ENCODE measurements around the gene TMEFF2.

DNA sequence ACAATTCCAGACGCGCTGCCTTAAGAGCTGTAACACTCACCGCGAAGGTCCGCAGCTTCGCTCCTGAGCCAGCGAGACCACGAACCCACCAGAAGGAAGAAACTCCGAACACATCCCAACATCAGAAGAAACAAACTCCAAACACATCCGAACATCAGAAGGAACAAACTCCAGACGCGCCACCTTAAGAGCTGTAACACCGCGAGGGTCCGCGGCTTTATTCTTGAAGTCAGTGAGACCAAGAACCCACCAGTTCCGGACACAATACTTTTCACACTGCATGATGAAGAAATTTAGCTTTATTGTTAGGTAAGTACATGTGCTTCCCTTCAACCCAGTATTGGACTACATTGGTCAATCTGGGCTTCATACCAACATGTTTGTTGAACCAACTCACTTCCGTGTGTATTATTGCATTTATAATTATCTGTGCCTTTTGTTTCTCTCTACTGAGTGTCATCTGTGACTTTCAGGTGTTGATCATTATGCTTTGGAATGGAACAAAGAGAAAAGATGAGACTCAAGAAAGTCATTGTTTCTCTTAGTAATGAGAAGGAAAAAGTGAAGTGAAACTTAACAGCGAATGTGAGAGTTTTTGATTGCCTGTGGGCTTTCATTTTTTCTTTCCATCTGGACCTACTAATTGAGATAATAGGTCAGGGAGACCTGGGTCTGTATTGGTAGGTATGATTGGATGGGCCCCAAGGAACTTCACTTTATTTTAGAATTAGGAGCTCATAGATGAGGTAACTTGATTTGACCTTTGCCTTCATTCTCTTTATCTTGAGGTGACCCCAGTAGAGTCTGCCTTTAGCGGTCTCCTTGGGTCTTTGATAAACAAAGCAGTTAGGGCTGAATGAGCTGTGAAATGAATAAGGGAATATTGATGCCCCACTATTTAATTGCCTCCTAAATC, 271.7 kb downstream of the TMEFF2 start:
- TF ChIP-seq POLR2AphosphoS5 (IDR thresholded peaks at IDR 0.05; ENCODE audit: low read depth, low read length) = no peak
- no peak for TF ChIP-seq POLR2A (IDR thresholded peaks at IDR 0.05; ENCODE audit: low read depth, low read length)
- TF ChIP-seq TAF1 (IDR thresholded peaks at IDR 0.05; ENCODE audit: low read depth, low read length) = no peak
- TF ChIP-seq POU2F2 (IDR thresholded peaks at IDR 0.05; ENCODE audit: low read depth, low read length) = no peak
- TF ChIP-seq SPI1 (IDR thresholded peaks at IDR 0.05; ENCODE audit: low read depth, low read length) = peak; percentile 94
- TF ChIP-seq PAX5 (IDR thresholded peaks at IDR 0.05; ENCODE audit: insufficient read depth, low read length, severe bottlenecking) = no peak

Measured in GM12891 (cell line).